GM18498 (cell line): ENCODE measurements around the gene AXIN1.
A peak's percentile ranks its signal among the peaks of the same experiment; 100 is the strongest.
"Not testable (repeated sequence)": the region's sequence is repeated elsewhere in the genome, so short reads cannot be mapped to it uniquely, and the experiment has no call there.

Experiments used
- ATAC-seq: cut with Tn5 transposase; IDR thresholded peaks from one replicate; pipeline ENCODE4 v1.9.1; 2021; ENCODE audit warnings: mild to moderate bottlenecking, moderate library complexity; ENCODE audit not compliant: unreplicated experiment

Gene AXIN1

GRCh38 chr16:354971-355461, 2.5 kb upstream of the AXIN1 start:
- ATAC-seq = no peak

- ATAC-seq = no peak
Measured at GRCh38 chr16:354291-354881, 1.9 kb upstream of the AXIN1 start.

GRCh38 chr16:353404-354290, 1.1 kb upstream of the AXIN1 start:
- ATAC-seq = no peak

GRCh38 chr16:351804-352520, 561 bp downstream of the AXIN1 start:
- peak; percentile 39 for ATAC-seq

- ATAC-seq = no peak
Measured at GRCh38 chr16:350203-350602, 2.3 kb downstream of the AXIN1 start.

- ATAC-seq = no peak
Measured at GRCh38 chr16:349211-349610, 3.3 kb downstream of the AXIN1 start.

GRCh38 chr16:348495-348894, 4.0 kb downstream of the AXIN1 start:
- ATAC-seq = not testable (repeated sequence)

GRCh38 chr16:347203-347602, 5.3 kb downstream of the AXIN1 start:
- ATAC-seq = no peak

GRCh38 chr16:346587-346986, 5.9 kb downstream of the AXIN1 start:
- no peak for ATAC-seq

GRCh38 chr16:345772-346171, 6.8 kb downstream of the AXIN1 start:
- ATAC-seq = no peak

GRCh38 chr16:342455-343213, 9.9 kb downstream of the AXIN1 start:
- no peak for ATAC-seq

GRCh38 chr16:341974-342336, 10.6 kb downstream of the AXIN1 start:
- ATAC-seq = not testable (repeated sequence)

GRCh38 chr16:341095-341973, 11.2 kb downstream of the AXIN1 start:
- ATAC-seq = not testable (repeated sequence)

GRCh38 chr16:340370-341091, 12.0 kb downstream of the AXIN1 start:
- ATAC-seq = no peak

- no peak for ATAC-seq
Measured at GRCh38 chr16:339680-340079, 12.8 kb downstream of the AXIN1 start.

GRCh38 chr16:337975-338575, 14.4 kb downstream of the AXIN1 start:
- no peak for ATAC-seq

- ATAC-seq = no peak
Measured at GRCh38 chr16:337437-337836, 15.1 kb downstream of the AXIN1 start.

- no peak for ATAC-seq
Measured at GRCh38 chr16:336269-336668, 16.3 kb downstream of the AXIN1 start.
